Neural cell (in vitro differentiated cells): ENCODE measurements around the gene ATXN7L1. TPM values are rescaled to one million over a fixed set of nuclear protein-coding genes. Genes with fewer than 3 reads are reported as not detected.

ENCODE experiments used
- H2AFZ ChIP-seq: fragments of 200-600, 300-800 bp; sonication (generic), shearing (Covaris generic); 2 replicates; pipeline ENCODE4 v1.6.0; 2014; ENCODE audit warnings: low read depth, mild to moderate bottlenecking, antibody characterized with exemption, low read length, moderate library complexity
- H3F3A ChIP-seq: fragments of 200-600 bp; shearing (Covaris generic); 2 replicates; pipeline ENCODE4 v1.6.1; 2016; ENCODE audit warnings: mild to moderate bottlenecking, moderate library complexity, mixed read lengths, antibody characterized with exemption, low read length; ENCODE audit not compliant: insufficient read depth, poor library complexity, severe bottlenecking
- H3K27ac ChIP-seq: fragments of 200-600, 300-800 bp; sonication (generic), shearing (Covaris generic); 2 replicates; pipeline ENCODE4 v1.5.1; 2014; ENCODE audit warnings: mild to moderate bottlenecking, low read length, moderate library complexity
- H3K27me3 ChIP-seq: fragments of 300-800, 200-600 bp; sonication (generic), shearing (Covaris generic); 2 replicates; pipeline ENCODE4 v1.6.0; 2014; ENCODE audit warnings: mild to moderate bottlenecking, low read depth, low read length, moderate library complexity; ENCODE audit not compliant: insufficient read depth
- H3K36me3 ChIP-seq: fragments of 300-800, 200-600 bp; sonication (generic), shearing (Covaris generic); 2 replicates; pipeline ENCODE4 v1.5.1; 2014; ENCODE audit warnings: mild to moderate bottlenecking, antibody characterized with exemption, low read length, moderate library complexity; ENCODE audit not compliant: insufficient read depth
- H3K4me2 ChIP-seq: fragments of 300-800, 200-600 bp; sonication (generic), shearing (Covaris generic); 2 replicates; pipeline ENCODE4 v1.6.0; 2014; ENCODE audit warnings: mild to moderate bottlenecking, low read length
- H3K4me3 ChIP-seq: fragments of 300-800, 200-600 bp; sonication (generic), shearing (Covaris generic); 2 replicates; pipeline ENCODE4 v1.5.1; 2014; ENCODE audit warnings: mild to moderate bottlenecking, low read length, moderate library complexity
- H3K79me2 ChIP-seq: fragments of 200-600 bp; shearing (Covaris generic); replicated peaks from 2 replicates; pipeline ENCODE4 v1.6.0; 2014; ENCODE audit warnings: mild to moderate bottlenecking, low read length, moderate library complexity; ENCODE audit not compliant: insufficient read depth
- H3K9ac ChIP-seq: fragments of 300-800, 200-600 bp; sonication (generic), shearing (Covaris generic); 2 replicates; pipeline ENCODE4 v1.6.1; 2016; ENCODE audit warnings: mild to moderate bottlenecking, low read length, mixed read lengths
- H3K9me2 ChIP-seq: fragments of 200-600 bp; shearing (Covaris generic); 2 replicates; pipeline ENCODE4 v1.6.1; 2016; ENCODE audit warnings: mild to moderate bottlenecking, low read length, mixed read lengths; ENCODE audit not compliant: insufficient read depth
- H3K9me3 ChIP-seq: fragments of 200-600, 300-800 bp; sonication (generic), shearing (Covaris generic); 2 replicates; pipeline ENCODE4 v1.6.1; 2016; ENCODE audit warnings: mild to moderate bottlenecking, mixed run types, low read length, moderate library complexity, mixed read lengths
- H4K20me1 ChIP-seq: fragments of 200-600 bp; shearing (Covaris generic); 2 replicates; pipeline ENCODE4 v1.6.1; 2016; ENCODE audit warnings: mild to moderate bottlenecking, mixed run types; ENCODE audit not compliant: insufficient read depth
- EP300 ChIP-seq: fragments of 450-650 bp; conservative IDR thresholded peaks from 2 replicates; pipeline ENCODE4 v1.6.1; 2014; ENCODE audit warnings: antibody characterized with exemption, mild to moderate bottlenecking, moderate library complexity; ENCODE audit not compliant: poor library complexity, severe bottlenecking
- EZH2 ChIP-seq: fragments of 200-600, 300-800 bp; shearing (Covaris generic), sonication (generic); IDR thresholded peaks from 2 replicates; pipeline ENCODE4 v1.6.1; 2014; ENCODE audit warnings: antibody characterized with exemption, low read length, borderline replicate concordance, mild to moderate bottlenecking; ENCODE audit not compliant: insufficient read depth, poor library complexity, severe bottlenecking
- MXI1 ChIP-seq: fragments of 450-650 bp; conservative IDR thresholded peaks from 2 replicates; pipeline ENCODE4 v1.6.1; 2014; ENCODE audit warnings: antibody characterized with exemption, mild to moderate bottlenecking; ENCODE audit not compliant: poor library complexity, severe bottlenecking
- POLR2AphosphoS5 ChIP-seq: IDR thresholded peaks from 2 replicates; pipeline ENCODE4 v1.6.1; 2012
- RAD21 ChIP-seq: fragments of 450-650 bp; conservative IDR thresholded peaks from 2 replicates; pipeline ENCODE4 v1.6.1; 2014; ENCODE audit warnings: antibody characterized with exemption, mild to moderate bottlenecking, moderate library complexity
- SMC3 ChIP-seq: fragments of 450-650 bp; conservative IDR thresholded peaks from 2 replicates; pipeline ENCODE4 v1.6.1; 2014; ENCODE audit warnings: antibody characterized with exemption, mild to moderate bottlenecking, moderate library complexity; ENCODE audit not compliant: poor library complexity
- TAF1 ChIP-seq: IDR thresholded peaks from 2 replicates; pipeline ENCODE4 v1.6.1; 2012; ENCODE audit warnings: low read depth
- polyA plus RNA-seq: library from polyadenylated mRNA; depleted of rRNA; stranded (reverse); fragments of >200 nt; gene quantifications from 2 replicates; pipeline ENCODE4 v1.2.3, GENCODE V29; 2014
- TF ChIP-seq, protein P1 (sequence below): fragments of 450-650 bp; IDR thresholded peaks from 2 replicates; pipeline ENCODE4 v1.5.1; 2014; ENCODE audit warnings: antibody characterized with exemption, mild to moderate bottlenecking, moderate library complexity; ENCODE audit not compliant: poor library complexity, severe bottlenecking
- TF ChIP-seq, protein P2 (sequence below): IDR thresholded peaks from 2 replicates; pipeline ENCODE4 v1.6.1; 2012; ENCODE audit warnings: borderline replicate concordance

Gene ATXN7L1
- polyA plus RNA-seq, 1 donor from 2014 or later = 4.3 TPM

DNA sequence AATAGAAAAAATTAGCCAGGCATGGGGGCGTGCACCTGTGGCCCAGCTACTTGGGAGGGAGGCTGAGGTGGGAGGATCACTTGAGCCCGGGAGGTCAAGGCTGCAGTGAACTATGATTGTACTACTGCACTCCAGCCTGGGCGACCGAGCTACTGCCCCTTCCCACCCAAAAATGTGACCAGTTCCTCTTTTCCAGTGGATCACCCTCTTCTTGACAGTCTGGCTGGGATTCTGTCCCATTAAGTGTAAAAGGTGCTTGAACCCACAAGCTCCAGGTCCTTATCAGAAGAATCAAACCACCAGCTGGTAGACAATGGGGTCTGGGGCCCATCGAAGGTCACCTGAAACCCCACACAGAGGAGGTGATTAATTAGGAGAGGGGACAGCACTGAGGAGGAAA is 14.1 kb downstream of the ATXN7L1 start:
- H3K9me3 ChIP-seq = no peaks in the 10 kb centered on the region
- H3F3A ChIP-seq = no peaks in the 10 kb centered on the region
- no peaks in the 10 kb centered on the region for H4K20me1 ChIP-seq
- H3K27me3 ChIP-seq = no peaks in the 10 kb centered on the region
- TF ChIP-seq EP300 (no peak), EZH2 (no peak), POLR2AphosphoS5 (no peak), SMC3 (no peak), RAD21 (no peak), TAF1 (no peak)
- TF ChIP-seq, protein P1, sequence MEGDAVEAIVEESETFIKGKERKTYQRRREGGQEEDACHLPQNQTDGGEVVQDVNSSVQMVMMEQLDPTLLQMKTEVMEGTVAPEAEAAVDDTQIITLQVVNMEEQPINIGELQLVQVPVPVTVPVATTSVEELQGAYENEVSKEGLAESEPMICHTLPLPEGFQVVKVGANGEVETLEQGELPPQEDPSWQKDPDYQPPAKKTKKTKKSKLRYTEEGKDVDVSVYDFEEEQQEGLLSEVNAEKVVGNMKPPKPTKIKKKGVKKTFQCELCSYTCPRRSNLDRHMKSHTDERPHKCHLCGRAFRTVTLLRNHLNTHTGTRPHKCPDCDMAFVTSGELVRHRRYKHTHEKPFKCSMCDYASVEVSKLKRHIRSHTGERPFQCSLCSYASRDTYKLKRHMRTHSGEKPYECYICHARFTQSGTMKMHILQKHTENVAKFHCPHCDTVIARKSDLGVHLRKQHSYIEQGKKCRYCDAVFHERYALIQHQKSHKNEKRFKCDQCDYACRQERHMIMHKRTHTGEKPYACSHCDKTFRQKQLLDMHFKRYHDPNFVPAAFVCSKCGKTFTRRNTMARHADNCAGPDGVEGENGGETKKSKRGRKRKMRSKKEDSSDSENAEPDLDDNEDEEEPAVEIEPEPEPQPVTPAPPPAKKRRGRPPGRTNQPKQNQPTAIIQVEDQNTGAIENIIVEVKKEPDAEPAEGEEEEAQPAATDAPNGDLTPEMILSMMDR = no peak
- no peak overlapping the region for H3K9ac ChIP-seq
- H3K9me2 ChIP-seq = no peaks in the 10 kb centered on the region
- H3K4me3 ChIP-seq = no peak overlapping the region
- no peak overlapping the region for H3K27ac ChIP-seq
- no peak overlapping the region for H2AFZ ChIP-seq
- no peaks in the 10 kb centered on the region for H3K36me3 ChIP-seq
- H3K79me2 ChIP-seq = no peaks in the 10 kb centered on the region
- no peak overlapping the region for H3K4me2 ChIP-seq

DNA sequence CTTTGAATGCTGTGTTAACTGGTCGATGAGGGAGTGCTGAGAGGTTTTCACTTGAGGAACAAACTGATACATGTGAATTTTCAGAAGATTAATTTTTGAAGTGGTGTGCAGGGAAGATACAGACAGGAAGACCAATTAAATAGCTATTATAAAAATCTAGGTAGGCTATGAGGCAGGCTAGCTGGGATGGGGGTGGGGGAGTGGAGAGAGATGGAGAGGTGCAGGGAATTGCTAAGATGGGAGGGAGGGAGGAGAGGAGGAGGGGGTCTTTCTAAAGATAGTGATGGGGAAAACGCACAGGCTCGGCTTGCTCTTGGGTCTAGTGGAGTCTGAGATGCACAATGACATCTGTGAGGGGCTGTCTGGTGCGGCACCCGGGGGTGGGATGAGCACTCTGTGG is 15.2 kb downstream of the ATXN7L1 start:
- H3F3A ChIP-seq = no peaks in the 10 kb centered on the region
- H2AFZ ChIP-seq = no peak overlapping the region
- H3K27me3 ChIP-seq = no peaks in the 10 kb centered on the region
- H3K4me2 ChIP-seq = no peak overlapping the region
- H3K9me2 ChIP-seq = no peaks in the 10 kb centered on the region
- no peaks in the 10 kb centered on the region for H3K36me3 ChIP-seq
- H4K20me1 ChIP-seq = no peaks in the 10 kb centered on the region
- H3K9ac ChIP-seq = no peak overlapping the region
- no peak overlapping the region for H3K4me3 ChIP-seq
- no peaks in the 10 kb centered on the region for H3K9me3 ChIP-seq
- TF ChIP-seq MXI1 (no peak), SMC3 (no peak), POLR2AphosphoS5 (no peak), EZH2 (no peak), EP300 (no peak), RAD21 (no peak), TAF1 (no peak)
- TF ChIP-seq, protein P2, sequence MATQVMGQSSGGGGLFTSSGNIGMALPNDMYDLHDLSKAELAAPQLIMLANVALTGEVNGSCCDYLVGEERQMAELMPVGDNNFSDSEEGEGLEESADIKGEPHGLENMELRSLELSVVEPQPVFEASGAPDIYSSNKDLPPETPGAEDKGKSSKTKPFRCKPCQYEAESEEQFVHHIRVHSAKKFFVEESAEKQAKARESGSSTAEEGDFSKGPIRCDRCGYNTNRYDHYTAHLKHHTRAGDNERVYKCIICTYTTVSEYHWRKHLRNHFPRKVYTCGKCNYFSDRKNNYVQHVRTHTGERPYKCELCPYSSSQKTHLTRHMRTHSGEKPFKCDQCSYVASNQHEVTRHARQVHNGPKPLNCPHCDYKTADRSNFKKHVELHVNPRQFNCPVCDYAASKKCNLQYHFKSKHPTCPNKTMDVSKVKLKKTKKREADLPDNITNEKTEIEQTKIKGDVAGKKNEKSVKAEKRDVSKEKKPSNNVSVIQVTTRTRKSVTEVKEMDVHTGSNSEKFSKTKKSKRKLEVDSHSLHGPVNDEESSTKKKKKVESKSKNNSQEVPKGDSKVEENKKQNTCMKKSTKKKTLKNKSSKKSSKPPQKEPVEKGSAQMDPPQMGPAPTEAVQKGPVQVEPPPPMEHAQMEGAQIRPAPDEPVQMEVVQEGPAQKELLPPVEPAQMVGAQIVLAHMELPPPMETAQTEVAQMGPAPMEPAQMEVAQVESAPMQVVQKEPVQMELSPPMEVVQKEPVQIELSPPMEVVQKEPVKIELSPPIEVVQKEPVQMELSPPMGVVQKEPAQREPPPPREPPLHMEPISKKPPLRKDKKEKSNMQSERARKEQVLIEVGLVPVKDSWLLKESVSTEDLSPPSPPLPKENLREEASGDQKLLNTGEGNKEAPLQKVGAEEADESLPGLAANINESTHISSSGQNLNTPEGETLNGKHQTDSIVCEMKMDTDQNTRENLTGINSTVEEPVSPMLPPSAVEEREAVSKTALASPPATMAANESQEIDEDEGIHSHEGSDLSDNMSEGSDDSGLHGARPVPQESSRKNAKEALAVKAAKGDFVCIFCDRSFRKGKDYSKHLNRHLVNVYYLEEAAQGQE = no peak
- TF ChIP-seq, protein P1 = no peak
- no peak overlapping the region for H3K27ac ChIP-seq
- H3K79me2 ChIP-seq = no peaks in the 10 kb centered on the region
